Fibroblast of mammary gland (primary cell): ENCODE results near the gene CDC42.
"Not testable (repeated sequence)": the region's sequence is repeated elsewhere in the genome, so short reads cannot be mapped to it uniquely, and the experiment has no call there.

ENCODE experiments used
- DNase-seq: peaks from one replicate; pipeline ENCODE4 v3.0.0-alpha.2; 2010; ENCODE audit warnings: low read depth
- H3K4me3 ChIP-seq: 2 replicates; pipeline ENCODE4 v1.5.1; 2011; ENCODE audit warnings: low read depth, mild to moderate bottlenecking, low read length, moderate library complexity; ENCODE audit not compliant: control insufficient read depth
- TF ChIP-seq, protein P1 (sequence below): conservative IDR thresholded peaks from 2 replicates; pipeline ENCODE4 v1.5.1; 2011; ENCODE audit warnings: low read depth, low read length, inconsistent platforms; ENCODE audit not compliant: control insufficient read depth, insufficient read depth

The CDC42 gene

DNA sequence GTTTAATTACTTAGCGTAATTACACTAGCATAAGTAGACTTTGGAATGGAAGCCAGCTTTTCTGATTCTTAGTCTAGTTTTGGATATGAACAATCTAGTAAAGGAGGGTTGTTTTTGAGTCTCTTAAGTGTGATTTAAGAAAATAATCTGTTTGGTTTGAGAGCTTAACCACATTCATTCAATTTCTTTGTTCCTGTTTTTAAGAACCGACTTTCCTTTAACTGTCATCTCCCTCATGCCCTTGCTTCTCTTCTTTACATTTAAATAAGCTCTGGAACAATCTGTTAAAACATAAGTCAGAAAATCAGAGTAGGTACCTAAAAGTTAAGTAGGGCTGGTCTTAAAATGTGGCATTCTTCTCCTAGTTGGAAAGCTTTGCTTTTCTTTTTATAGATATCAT, 27.7 kb downstream of the CDC42 start:
- TF ChIP-seq, protein P1, sequence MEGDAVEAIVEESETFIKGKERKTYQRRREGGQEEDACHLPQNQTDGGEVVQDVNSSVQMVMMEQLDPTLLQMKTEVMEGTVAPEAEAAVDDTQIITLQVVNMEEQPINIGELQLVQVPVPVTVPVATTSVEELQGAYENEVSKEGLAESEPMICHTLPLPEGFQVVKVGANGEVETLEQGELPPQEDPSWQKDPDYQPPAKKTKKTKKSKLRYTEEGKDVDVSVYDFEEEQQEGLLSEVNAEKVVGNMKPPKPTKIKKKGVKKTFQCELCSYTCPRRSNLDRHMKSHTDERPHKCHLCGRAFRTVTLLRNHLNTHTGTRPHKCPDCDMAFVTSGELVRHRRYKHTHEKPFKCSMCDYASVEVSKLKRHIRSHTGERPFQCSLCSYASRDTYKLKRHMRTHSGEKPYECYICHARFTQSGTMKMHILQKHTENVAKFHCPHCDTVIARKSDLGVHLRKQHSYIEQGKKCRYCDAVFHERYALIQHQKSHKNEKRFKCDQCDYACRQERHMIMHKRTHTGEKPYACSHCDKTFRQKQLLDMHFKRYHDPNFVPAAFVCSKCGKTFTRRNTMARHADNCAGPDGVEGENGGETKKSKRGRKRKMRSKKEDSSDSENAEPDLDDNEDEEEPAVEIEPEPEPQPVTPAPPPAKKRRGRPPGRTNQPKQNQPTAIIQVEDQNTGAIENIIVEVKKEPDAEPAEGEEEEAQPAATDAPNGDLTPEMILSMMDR: no peak
- no peak overlapping the region for H3K4me3 ChIP-seq
- no peak for DNase-seq

DNA sequence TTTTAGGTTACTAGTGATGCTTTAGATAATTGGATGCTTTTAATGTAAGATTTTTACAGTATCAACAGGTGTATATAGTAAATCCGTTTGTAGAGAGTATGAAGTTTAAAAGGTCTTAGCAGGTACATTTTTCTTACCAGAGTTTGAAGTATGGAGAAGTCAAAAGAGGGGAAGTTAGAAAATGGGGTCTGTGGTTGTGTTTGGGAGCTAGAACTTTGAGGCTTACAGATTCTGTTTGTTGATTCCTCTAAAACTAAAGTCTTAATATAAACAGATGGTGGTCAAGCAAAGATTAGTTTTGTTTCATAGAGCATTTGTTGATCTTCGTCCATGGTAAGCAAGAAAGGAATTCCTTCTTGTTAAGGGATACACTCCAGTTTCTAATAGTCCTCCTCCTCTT, 35.8 kb downstream of the CDC42 start:
- no peak for DNase-seq
- H3K4me3 ChIP-seq: no peak overlapping the region
- TF ChIP-seq, protein P1: no peak

DNA sequence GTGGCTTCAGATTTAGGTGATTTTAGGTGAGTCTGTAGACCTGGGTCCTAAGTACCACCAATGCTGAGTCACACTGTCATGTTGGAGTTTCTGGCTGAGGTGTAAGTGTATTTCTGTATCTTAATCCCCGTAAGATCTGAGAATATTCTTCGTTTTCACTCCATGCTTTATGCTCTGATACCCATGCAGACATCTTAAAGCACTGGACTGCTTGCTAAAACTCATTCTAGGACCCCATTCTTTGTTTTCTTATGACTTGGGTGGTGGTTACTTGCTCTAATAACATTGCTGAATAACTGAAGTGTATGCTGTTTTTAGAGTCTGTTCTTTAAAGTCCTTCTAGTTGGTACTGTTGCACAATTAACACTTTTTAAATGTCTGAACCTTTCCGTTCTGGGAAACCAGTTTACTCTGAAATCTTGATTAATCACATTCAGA, 36.6 kb downstream of the CDC42 start:
- H3K4me3 ChIP-seq: no peak overlapping the region
- TF ChIP-seq, protein P1: no peak
- DNase-seq: no peak

DNA sequence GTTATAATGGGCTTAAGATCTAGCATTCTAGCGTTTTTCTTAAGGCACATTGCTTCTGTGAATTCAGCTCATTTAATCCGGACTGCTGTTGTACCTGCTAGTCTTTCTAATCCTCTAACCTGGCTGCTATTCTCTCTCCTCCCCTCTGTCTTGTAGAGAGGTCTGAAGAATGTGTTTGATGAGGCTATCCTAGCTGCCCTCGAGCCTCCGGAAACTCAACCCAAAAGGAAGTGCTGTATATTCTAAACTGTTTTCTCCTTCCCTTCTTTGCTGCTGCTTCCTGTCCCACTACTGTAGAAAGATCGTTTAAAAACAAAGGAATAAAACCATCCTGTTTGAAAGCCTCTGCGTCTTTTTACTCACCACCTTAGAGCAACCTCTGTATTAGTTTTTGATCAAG, 37.3 kb downstream of the CDC42 start:
- H3K4me3 ChIP-seq: no peak overlapping the region
- TF ChIP-seq, protein P1: no peak

DNA sequence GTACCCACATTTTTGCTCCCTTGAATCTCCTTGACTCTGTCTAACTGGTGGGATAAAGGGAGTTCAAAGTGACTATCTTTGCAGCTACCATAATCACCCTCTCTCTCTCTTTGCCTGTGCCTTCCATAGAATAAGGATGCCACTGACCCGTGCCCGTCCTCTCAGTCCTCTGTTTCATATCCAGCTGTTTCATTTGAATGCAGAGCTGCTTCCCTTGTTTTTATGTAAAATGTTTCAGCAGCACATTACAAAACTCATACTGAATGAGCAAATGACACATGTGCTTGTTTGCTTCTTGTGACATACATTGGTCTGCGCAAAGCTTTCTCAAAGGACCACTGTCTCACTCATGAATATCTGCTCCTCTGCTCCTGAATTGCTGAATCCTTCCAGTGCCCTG, 38.4 kb downstream of the CDC42 start:
- no peak for DNase-seq
- TF ChIP-seq, protein P1: no peak
- H3K4me3 ChIP-seq: no peak overlapping the region

More for the DNA sequence above, 37.3 kb downstream of the CDC42 start:
- no peak for DNase-seq

DNA sequence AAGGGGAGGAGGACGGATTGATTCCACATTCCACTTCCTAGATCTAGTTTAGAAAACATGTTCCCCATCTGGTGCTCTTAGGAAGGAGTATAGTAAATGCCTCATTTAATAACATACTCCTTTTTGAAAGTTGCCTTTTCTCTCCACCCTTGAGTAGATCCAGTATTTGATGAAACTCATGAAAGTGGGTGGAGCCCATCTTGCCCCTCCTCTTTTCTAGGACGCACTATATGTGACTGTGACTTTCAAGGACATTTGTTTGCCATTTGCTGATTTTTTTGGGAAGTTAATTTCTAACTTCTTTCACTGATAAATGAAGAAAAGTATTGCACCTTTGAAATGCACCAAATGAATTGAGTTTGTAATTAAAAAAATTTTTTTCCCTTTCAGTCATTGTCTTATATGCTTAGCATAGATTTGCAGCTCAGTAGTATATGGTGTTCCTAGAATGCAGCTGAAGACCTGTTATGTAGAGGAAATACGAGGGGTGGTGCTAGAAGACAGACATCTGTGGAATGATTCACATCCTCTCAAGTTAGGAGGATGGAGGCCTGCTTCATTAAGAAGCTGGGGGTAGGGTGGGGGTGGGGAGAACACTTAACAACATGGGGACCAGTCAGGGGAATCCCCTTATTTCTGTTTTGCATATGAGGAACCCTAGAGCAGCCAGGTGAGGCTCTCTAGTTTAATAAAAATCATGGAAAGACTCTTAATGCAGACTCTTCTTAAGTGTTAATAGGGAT, 39.7 kb downstream of the CDC42 start:
- DNase-seq: peak; percentile 68
- not testable (repeated sequence) for H3K4me3 ChIP-seq

DNA sequence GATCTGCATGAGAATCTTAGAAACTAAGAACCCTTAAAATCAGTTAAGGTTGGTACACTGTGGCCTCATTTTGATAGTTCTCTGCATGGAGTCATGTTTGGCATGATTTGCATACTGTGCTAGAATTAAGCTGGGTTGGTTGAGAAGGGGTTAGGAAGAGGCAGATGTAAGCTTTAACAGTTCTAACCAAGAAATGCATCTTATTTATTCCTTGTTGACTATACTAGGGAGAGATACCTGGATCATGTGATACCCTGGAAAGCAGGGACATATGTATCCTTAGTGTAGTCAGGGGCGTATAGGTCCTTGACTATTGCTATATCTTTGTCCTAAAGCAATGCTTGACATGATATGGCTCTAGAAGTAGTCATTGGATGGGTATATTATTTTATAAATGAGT, 41.0 kb downstream of the CDC42 start:
- TF ChIP-seq, protein P1: no peak
- DNase-seq: no peak
- H3K4me3 ChIP-seq: no peak overlapping the region
